Upper lobe of left lung (tissue), 4 donors: ENCODE results near the gene S100A3.

ENCODE experiments used
- CTCF ChIP-seq, 6 experiments: fragments of 450-650 bp in 4 of 6; fragments of 200-600 bp in 2 of 6; sonication (generic) in 2 of 6; IDR thresholded peaks; one replicate each; pipeline ENCODE4 v1.5.1; 2016 to 2019; ENCODE audit warnings: antibody characterized with exemption in 6 of 6
- POLR2A ChIP-seq, 4 donors: fragments of 450-650 bp; IDR thresholded peaks; one replicate each; pipeline ENCODE4 v1.5.1; 2016 to 2017; ENCODE audit warnings: antibody characterized with exemption in 4 of 4, mild to moderate bottlenecking in 2 of 4
- POLR2AphosphoS5 ChIP-seq, 2 donors: sonication (generic); formaldehyde crosslinking; IDR thresholded peaks; one replicate each; pipeline ENCODE4 v1.5.1; 2017; ENCODE audit warnings: antibody characterized with exemption in 2 of 2

GRCh38 chr1:153534925-153535241 lies 14.2 kb downstream of the S100A3 start:
- TF ChIP-seq POLR2AphosphoS5 (IDR thresholded peaks at IDR 0.05) (no peak), POLR2A (IDR thresholded peaks at IDR 0.05) (no peak), CTCF (IDR thresholded peaks at IDR 0.05) (no peak)
